Psoas muscle (tissue), 8 donors: ENCODE measurements around the gene SCNN1B. TPM values are rescaled to one million over a fixed set of nuclear protein-coding genes. Genes with fewer than 3 reads are reported as not detected.
"Not testable (repeated sequence)": the region's sequence is repeated elsewhere in the genome, so short reads cannot be mapped to it uniquely, and the experiment has no call there.

Experiments
- ATAC-seq, 4 donors: fragments of 200-7000 bp; cut with Tn5 transposase; one replicate each; pipeline ENCODE4 v1.9.1; 2020; ENCODE audit warnings: moderate library complexity in 3 of 4, mild to moderate bottlenecking in 2 of 4
- DNase-seq, 2 donors: peaks; one replicate each; pipeline ENCODE4 v3.0.0-alpha.2; 2020
- H3K27ac ChIP-seq: fragments of 200-600 bp; one replicate; pipeline ENCODE4 v1.8.0; 2022
- H3K27me3 ChIP-seq, 3 donors: fragments of 200-600 bp in 1 of 3; one replicate each; pipeline versions ENCODE4 v1.6.1 to v1.8.0; 2013 to 2022; ENCODE audit warnings: low read length in 2 of 3, mild to moderate bottlenecking in 2 of 3, moderate library complexity in 1 of 3; ENCODE audit not compliant: insufficient read depth in 3 of 3
- H3K36me3 ChIP-seq, 2 donors: fragments of 200-600 bp in 1 of 2; one replicate each; pipeline versions ENCODE4 v1.6.1 to v1.8.0; 2013 to 2022; ENCODE audit warnings: low read depth in 1 of 2, mild to moderate bottlenecking in 1 of 2, moderate library complexity in 1 of 2; ENCODE audit not compliant: insufficient read depth in 1 of 2
- H3K4me1 ChIP-seq: fragments of 200-600 bp; one replicate; pipeline ENCODE4 v1.8.0; 2022
- H3K4me3 ChIP-seq: fragments of 200-600 bp; one replicate; pipeline ENCODE4 v1.8.0; 2022; ENCODE audit warnings: mild to moderate bottlenecking
- H3K9me3 ChIP-seq: fragments of 200-600 bp; one replicate; pipeline ENCODE4 v1.8.0; 2022
- CTCF ChIP-seq: fragments of 200-600 bp; IDR thresholded peaks from one replicate; pipeline ENCODE4 v1.8.0; 2022; ENCODE audit warnings: antibody characterized with exemption
- WGBS, 3 donors: extraction: QIAGEN DNeasy Blood & Tissue Kit; methylation state at CpG; one replicate each; pipeline versions ENCODE4 v1.1.6 to v1.1.7; 2013; 5-methylcytosine and 5-hydroxymethylcytosine counted together
- intact Hi-C, 2 donors: fragments of 100-400 bp; cut with DNase I; formaldehyde crosslinking; loops; one replicate each; pipeline versions ENCODE4 v1.11.0 to v1.14.2; 2022
- polyA plus RNA-seq, 3 donors: library from polyadenylated mRNA; stranded (reverse); fragments of 200-250 nt; gene quantifications; one replicate each; pipeline ENCODE4 v1.2.3, GENCODE V29; 2013
- total RNA-seq, 4 donors: library from RNA; stranded (reverse); fragmentation: NEBNext Ultra II Directional in 2 of 4; extraction: Animal tissue kit (Norgen Biotek cat#: 25700) in 2 of 4; gene quantifications; one replicate each; pipeline versions ENCODE4 v1.2.1 to v1.2.4, GENCODE V29; 2021 to 2023
- donor health status: healthy with polysubstance abuse.
- donor health status: DM: no; HTN: no; CAD: no; lungs with moderate emphysema.
- donor health status: Bipolar disorder and iron deficiency.
- donor health status: healthy.
- donor health status: DM: yes; HTN: yes; CAD: no.
- donor health status: DM: no; HTN: no; CAD: no.
- donor health status: DM: no; HTN: no; CAD: no.
- donor health status: DM: yes; HTN: yes; CAD: no.

SCNN1B gene
- total and polyA plus RNA-seq, 7 donors = 0.10 to 0.76 (median 0.51) TPM

- H3K9me3 ChIP-seq = no peaks in the 10 kb centered on the region
- H3K36me3 ChIP-seq = no peaks in the 10 kb centered on the region
- no peak for TF ChIP-seq CTCF
- ATAC-seq (no peak), DNase-seq (no peak)
- no peaks in the 10 kb centered on the region for H3K4me1 ChIP-seq
- intact Hi-C loops = no loop called here
- peaks cover 0 to 32% (median 10%) of the 10 kb centered on the region in 3 donors for H3K27me3 ChIP-seq
- no peak overlapping the region for H3K27ac ChIP-seq
- H3K4me3 ChIP-seq = no peak overlapping the region
- 60 to 62% (median 60%) methylated on average over 6 of the region's 6 CpGs for WGBS, 3 donors
Measured at GRCh38 chr16:23298290-23298915, 3.7 kb upstream of the SCNN1B start.

DNA sequence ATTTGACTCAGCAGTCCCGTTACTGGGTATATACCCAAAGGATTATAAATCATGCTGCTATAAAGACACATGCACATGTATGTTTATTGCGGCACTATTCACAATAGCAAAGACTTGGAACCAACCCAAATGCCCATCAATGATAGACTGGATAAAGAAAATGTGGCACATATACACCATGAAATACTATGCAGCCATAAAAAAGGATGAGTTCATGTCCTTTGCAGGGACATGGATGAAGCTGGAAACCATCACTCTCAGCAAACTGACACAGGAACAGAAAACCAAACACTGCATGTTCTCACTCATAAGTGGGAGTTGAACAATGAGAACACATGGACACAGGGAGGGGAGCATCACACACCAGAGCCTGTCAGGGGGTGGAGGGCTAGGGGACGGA, 2.3 kb upstream of the SCNN1B start:
- intact Hi-C loops = loop anchor here in 1 of 2 donors (10.0 kb wide), 1 partner anchor 55 kb away; no protein-coding TSS in a partner anchor
- not testable (repeated sequence) for H3K27ac ChIP-seq, H3K4me3 ChIP-seq, ATAC-seq, H3K36me3 ChIP-seq, H3K9me3 ChIP-seq, DNase-seq, H3K4me1 ChIP-seq
- 44 to 80% (median 44%) methylated on average over 2 of the region's 3 CpGs for WGBS, 3 donors
- H3K27me3 ChIP-seq = peaks cover 0 to 34% (median 12%) of the 10 kb centered on the region in 3 donors

DNA sequence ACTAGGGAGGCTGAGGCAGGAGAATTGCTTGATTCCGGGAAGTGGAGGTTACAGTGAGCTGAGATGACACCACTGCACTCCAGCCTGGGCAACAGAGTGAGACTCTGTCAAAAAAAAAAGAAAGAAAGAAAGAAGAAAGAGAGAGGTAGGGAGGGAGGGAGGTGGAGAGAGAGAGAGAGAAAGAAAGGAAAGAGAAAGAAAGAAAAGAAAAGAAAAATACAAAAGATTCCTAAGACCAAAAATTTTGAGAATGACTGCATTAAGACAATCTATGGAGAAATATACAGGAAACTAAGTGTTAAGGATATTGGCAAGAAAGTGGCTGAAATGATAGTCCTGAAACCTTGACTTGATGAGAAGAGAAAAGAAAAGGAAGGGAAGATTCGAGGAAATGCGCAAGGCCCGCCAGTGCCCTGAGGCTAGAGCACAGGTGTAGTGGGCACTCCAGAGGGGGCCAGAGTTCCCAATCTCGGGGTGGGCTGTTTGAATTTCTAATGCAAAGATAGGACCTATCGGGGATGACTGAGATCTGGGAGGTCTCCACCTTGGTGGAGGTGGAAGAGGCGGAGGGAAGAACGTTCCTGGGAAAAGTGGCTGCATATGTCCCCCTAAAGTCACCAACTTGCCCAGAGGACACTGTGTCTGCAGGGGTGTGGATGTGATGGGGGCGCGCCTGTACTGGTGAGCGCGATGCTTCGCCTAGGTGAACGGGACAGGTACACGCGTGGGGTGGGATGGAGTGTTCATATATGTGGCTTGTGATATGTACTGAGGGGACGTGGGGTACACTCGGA, 654 bp upstream of the SCNN1B start:
- DNase-seq = no peak
- Histone ChIP-seq H3K36me3 (no peaks in the 10 kb centered on the region), H3K27me3 (peaks cover 0 to 34% (median 12%) of the 10 kb centered on the region in 3 donors), H3K4me3 (no peak overlapping the region), H3K27ac (no peak overlapping the region), H3K9me3 (peaks cover 1% of the 10 kb centered on the region), H3K4me1 (no peaks in the 10 kb centered on the region)
- TF ChIP-seq CTCF = no peak
- 15 to 26% (median 19%) methylated on average over 18 of the region's 18 CpGs for WGBS, 3 donors
- ATAC-seq = no peak
- intact Hi-C loops = loop anchor here in 1 of 2 donors (10.0 kb wide), 1 partner anchor 53 kb away; no protein-coding TSS in a partner anchor

GRCh38 chr16:23303685-23304084, 1.6 kb downstream of the SCNN1B start:
- no peak for DNase-seq
- peaks cover 4% of the 10 kb centered on the region for H3K9me3 ChIP-seq
- H3K4me1 ChIP-seq = no peaks in the 10 kb centered on the region
- peaks cover 0 to 34% (median 12%) of the 10 kb centered on the region in 3 donors for H3K27me3 ChIP-seq
- TF ChIP-seq CTCF = no peak
- H3K27ac ChIP-seq = no peak overlapping the region
- intact Hi-C loops = loop anchor here in 1 of 2 donors (10.0 kb wide), 1 partner anchor 51 kb away; no protein-coding TSS in a partner anchor
- WGBS, 3 donors = 81 to 82% (median 82%) methylated on average over 7 of the region's 7 CpGs
- no peak overlapping the region for H3K4me3 ChIP-seq
- no peaks in the 10 kb centered on the region for H3K36me3 ChIP-seq
- ATAC-seq = no peak

- intact Hi-C loops = loop anchor here in 1 of 2 donors (10.0 kb wide), 1 partner anchor 50 kb away; no protein-coding TSS in a partner anchor
- no peak for DNase-seq
- H3K27me3 ChIP-seq = peaks cover 0 to 34% (median 12%) of the 10 kb centered on the region in 3 donors
- ATAC-seq = no peak
- H3K4me3 ChIP-seq = no peak overlapping the region
- H3K27ac ChIP-seq = no peak overlapping the region
- no peaks in the 10 kb centered on the region for H3K36me3 ChIP-seq
- WGBS, 3 donors = 82 to 88% (median 88%) methylated on average over 2 of the region's 2 CpGs
- no peaks in the 10 kb centered on the region for H3K4me1 ChIP-seq
- TF ChIP-seq CTCF = no peak
- H3K9me3 ChIP-seq = peaks cover 4% of the 10 kb centered on the region
Measured at GRCh38 chr16:23304620-23305019, 2.5 kb downstream of the SCNN1B start.
